Cardiac muscle cell (in vitro differentiated cells and primary cell): ENCODE data around the gene EPHA10. TPM values are rescaled to one million over a fixed set of nuclear protein-coding genes. Genes with fewer than 3 reads are reported as not detected.

ENCODE experiments used
- DNase-seq, 2 donors: peaks; one replicate each; pipeline versions ENCODE4 v3.0.0 to v3.0.0-alpha.2; 2010 to 2017; ENCODE audit warnings: low read depth in 1 of 2, low spot score in 1 of 2
- H3K27ac ChIP-seq: fragments of 200-600 bp; sonication (generic); 2 replicates; pipeline ENCODE4 v1.5.1; 2016
- H3K27me3 ChIP-seq: fragments of 200-600 bp; sonication (generic); 2 replicates; pipeline ENCODE4 v1.6.0; 2016; ENCODE audit warnings: control low read depth
- H3K36me3 ChIP-seq: fragments of 200-600 bp; sonication (generic); 2 replicates; pipeline ENCODE4 v1.5.1; 2016; ENCODE audit warnings: control low read depth
- H3K4me1 ChIP-seq: fragments of 200-600 bp; sonication (generic); 2 replicates; pipeline ENCODE4 v1.8.1; 2017; ENCODE audit warnings: low read depth, mild to moderate bottlenecking, mixed run types
- H3K4me3 ChIP-seq: fragments of 200-600 bp; sonication (generic); 2 replicates; pipeline ENCODE4 v1.5.1; 2016; ENCODE audit warnings: mild to moderate bottlenecking
- H3K9me3 ChIP-seq: fragments of 200-600 bp; sonication (generic); 2 replicates; pipeline ENCODE4 v1.5.1; 2017; ENCODE audit warnings: low read depth, mild to moderate bottlenecking, control low read depth
- CTCF ChIP-seq: IDR thresholded peaks from 2 replicates; pipeline ENCODE4 v1.5.1; 2012; ENCODE audit warnings: low read depth, mild to moderate bottlenecking, low read length
- polyA plus RNA-seq: library from polyadenylated mRNA; unstranded; fragments of >200 nt; fragmentation: Nextera tagmentation; extraction: Ambion mirVana; gene quantifications from 2 replicates; pipeline ENCODE4 v1.2.1, GENCODE V29; 2016
- total RNA-seq: library from RNA; depleted of rRNA; stranded (reverse); fragments of >200 nt; gene quantifications from 2 replicates; pipeline ENCODE4 v1.2.3, GENCODE V29; 2016

Gene EPHA10
- total and polyA plus RNA-seq, 2 experiments from 2014 or later = 0.38 TPM; not detected in 1

GRCh38 chr1:37672136-37672870 is 92.6 kb downstream of the EPHA10 start:
- H3K27ac ChIP-seq = no peak overlapping the region
- DNase-seq = no peak
- H3K27me3 ChIP-seq = peaks cover 54% of the 10 kb centered on the region
- no peak for TF ChIP-seq CTCF
- H3K9me3 ChIP-seq = no peaks in the 10 kb centered on the region
- H3K36me3 ChIP-seq = no peaks in the 10 kb centered on the region
- H3K4me3 ChIP-seq = no peak overlapping the region
- H3K4me1 ChIP-seq = peaks cover 8% of the 10 kb centered on the region

GRCh38 chr1:37671261-37671660 is 93.7 kb downstream of the EPHA10 start:
- Histone ChIP-seq H3K27me3 (peaks cover 60% of the 10 kb centered on the region), H3K36me3 (no peaks in the 10 kb centered on the region), H3K27ac (no peak overlapping the region), H3K4me3 (no peak overlapping the region), H3K4me1 (peaks cover 8% of the 10 kb centered on the region), H3K9me3 (no peaks in the 10 kb centered on the region)
- TF ChIP-seq CTCF = no peak
- no peak for DNase-seq

GRCh38 chr1:37670133-37670532 is 94.8 kb downstream of the EPHA10 start:
- Histone ChIP-seq H3K4me1 (no peaks in the 10 kb centered on the region), H3K27me3 (peaks cover 68% of the 10 kb centered on the region), H3K9me3 (no peaks in the 10 kb centered on the region), H3K27ac (no peak overlapping the region), H3K4me3 (no peak overlapping the region), H3K36me3 (no peaks in the 10 kb centered on the region)
- DNase-seq = no peak
- no peak for TF ChIP-seq CTCF

GRCh38 chr1:37667023-37667671 is 97.8 kb downstream of the EPHA10 start:
- Histone ChIP-seq H3K27me3 (peaks cover 62% of the 10 kb centered on the region), H3K4me3 (no peak overlapping the region), H3K4me1 (no peaks in the 10 kb centered on the region), H3K36me3 (no peaks in the 10 kb centered on the region), H3K9me3 (no peaks in the 10 kb centered on the region), H3K27ac (no peak overlapping the region)
- no peak for DNase-seq
- no peak for TF ChIP-seq CTCF

GRCh38 chr1:37666241-37666867 is 98.6 kb downstream of the EPHA10 start:
- H3K36me3 ChIP-seq = no peaks in the 10 kb centered on the region
- H3K4me3 ChIP-seq = no peak overlapping the region
- H3K4me1 ChIP-seq = no peaks in the 10 kb centered on the region
- no peak for TF ChIP-seq CTCF
- no peak overlapping the region for H3K27ac ChIP-seq
- no peaks in the 10 kb centered on the region for H3K9me3 ChIP-seq
- peaks cover 61% of the 10 kb centered on the region for H3K27me3 ChIP-seq
- no peak for DNase-seq

Other genes starting within 250 kb of the EPHA10 start
- 12.8 and 18.4 TPM in 2 replicates for gene SNIP1, start 210.8 kb downstream of the EPHA10 start, total RNA-seq
- gene SNIP1, start 210.8 kb downstream of the EPHA10 start, polyA plus RNA-seq = 6.1 and 6.6 TPM in 2 replicates
- gene DNALI1, start 208.2 kb downstream of the EPHA10 start, total RNA-seq = 28.7 and 43.2 TPM in 2 replicates
- 17.8 and 23.5 TPM in 2 replicates for gene DNALI1, start 208.2 kb downstream of the EPHA10 start, polyA plus RNA-seq
- gene GNL2, start 169.2 kb downstream of the EPHA10 start, total RNA-seq = 26.4 and 38.6 TPM in 2 replicates
- 55.9 and 78.3 TPM in 2 replicates for gene GNL2, start 169.2 kb downstream of the EPHA10 start, polyA plus RNA-seq
- 0.71 and 1.1 TPM in 2 replicates for gene RSPO1, start 130.2 kb downstream of the EPHA10 start, total RNA-seq
- 0.11 and 1.0 TPM in 2 replicates for gene RSPO1, start 130.2 kb downstream of the EPHA10 start, polyA plus RNA-seq
- 4.4 and 30.8 TPM in 2 replicates for gene CDCA8, start 72.6 kb downstream of the EPHA10 start, total RNA-seq
- 7.0 and 41.8 TPM in 2 replicates for gene CDCA8, start 72.6 kb downstream of the EPHA10 start, polyA plus RNA-seq
- gene MANEAL, start 28.7 kb upstream of the EPHA10 start, total RNA-seq = 1.3 and 5.4 TPM in 2 replicates
- 1.7 and 4.1 TPM in 2 replicates for gene MANEAL, start 28.7 kb upstream of the EPHA10 start, polyA plus RNA-seq
- gene C1orf122, start 42.7 kb upstream of the EPHA10 start, total RNA-seq = 104 and 130 TPM in 2 replicates
- gene C1orf122, start 42.7 kb upstream of the EPHA10 start, polyA plus RNA-seq = 105 and 174 TPM in 2 replicates
- gene YRDC, start 43.1 kb upstream of the EPHA10 start, total RNA-seq = 9.7 and 17.2 TPM in 2 replicates
- gene YRDC, start 43.1 kb upstream of the EPHA10 start, polyA plus RNA-seq = 20.0 and 22.2 TPM in 2 replicates
- 1.5 and 1.6 TPM in 2 replicates for gene MTF1, start 94.5 kb upstream of the EPHA10 start, total RNA-seq
- gene MTF1, start 94.5 kb upstream of the EPHA10 start, polyA plus RNA-seq = 5.7 and 9.3 TPM in 2 replicates
- gene INPP5B, start 181.9 kb upstream of the EPHA10 start, total RNA-seq = 14.0 and 18.4 TPM in 2 replicates
- 9.9 and 14.1 TPM in 2 replicates for gene INPP5B, start 181.9 kb upstream of the EPHA10 start, polyA plus RNA-seq
- 48.0 and 51.1 TPM in 2 replicates for gene SF3A3, start 224.9 kb upstream of the EPHA10 start, total RNA-seq
- gene SF3A3, start 224.9 kb upstream of the EPHA10 start, polyA plus RNA-seq = 47.7 and 58.9 TPM in 2 replicates
- 27.5 and 47.4 TPM in 2 replicates for gene FHL3, start 240.4 kb upstream of the EPHA10 start, total RNA-seq
- 33.0 and 38.6 TPM in 2 replicates for gene FHL3, start 240.4 kb upstream of the EPHA10 start, polyA plus RNA-seq
- 55.4 and 57.7 TPM in 2 replicates for gene UTP11, start 247.6 kb upstream of the EPHA10 start, total RNA-seq
- 42.7 and 57.0 TPM in 2 replicates for gene UTP11, start 247.6 kb upstream of the EPHA10 start, polyA plus RNA-seq